Duodenal mucosa (tissue), 2 donors: ENCODE data around the gene DOCK1.

Source experiments
- H3K27ac ChIP-seq: one replicate; pipeline ENCODE4 v1.7.0; 2013; ENCODE audit warnings: low read depth, low read length
- H3K27me3 ChIP-seq, 2 donors: one replicate each; pipeline ENCODE4 v1.7.0; 2013; ENCODE audit warnings: low read length in 2 of 2, control low read depth in 1 of 2; ENCODE audit not compliant: insufficient read depth in 2 of 2, control insufficient read depth in 1 of 2
- H3K36me3 ChIP-seq, 2 donors: one replicate each; pipeline ENCODE4 v1.7.0; 2013; ENCODE audit warnings: low read length in 2 of 2, control low read depth in 1 of 2; ENCODE audit not compliant: insufficient read depth in 2 of 2, control insufficient read depth in 1 of 2
- H3K4me1 ChIP-seq, 2 donors: one replicate each; pipeline ENCODE4 v1.7.0; 2013; ENCODE audit warnings: low read length in 2 of 2, control low read depth in 1 of 2; ENCODE audit not compliant: insufficient read depth in 2 of 2, control insufficient read depth in 1 of 2
- H3K4me3 ChIP-seq, 2 donors: one replicate each; pipeline ENCODE4 v1.7.0; 2013; ENCODE audit warnings: low read length in 2 of 2, low read depth in 1 of 2
- H3K9ac ChIP-seq, 2 donors: one replicate each; pipeline ENCODE4 v1.7.0; 2013; ENCODE audit warnings: low read length in 2 of 2, low read depth in 1 of 2
- H3K9me3 ChIP-seq, 2 donors: one replicate each; pipeline ENCODE4 v1.7.0; 2013; ENCODE audit warnings: low read length in 2 of 2, control low read depth in 1 of 2; ENCODE audit not compliant: control insufficient read depth in 1 of 2

The DOCK1 gene

DNA sequence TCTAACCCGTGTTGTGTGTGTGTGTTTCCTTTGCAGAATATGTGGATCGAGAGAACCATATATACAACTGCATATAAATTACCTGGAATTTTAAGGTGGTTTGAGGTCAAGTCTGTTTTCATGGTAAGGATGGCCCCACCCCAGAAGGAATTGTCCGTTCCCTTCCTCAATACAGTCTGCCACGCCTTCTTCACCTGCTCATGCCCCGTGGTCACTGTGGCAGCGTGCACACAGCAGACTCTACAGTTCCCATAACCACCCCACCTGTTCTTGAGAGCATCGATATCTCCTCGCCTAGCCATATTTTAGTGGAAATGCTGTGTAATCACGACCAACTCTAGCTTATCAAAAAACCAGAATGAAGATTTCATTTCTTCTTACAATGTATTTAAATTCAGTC lies 509.9 kb downstream of the DOCK1 start:
- Histone ChIP-seq H3K36me3 (peaks cover 0 to 26% of the 10 kb centered on the region in 2 donors), H3K4me1 (no peaks in the 10 kb centered on the region), H3K9ac (no peak overlapping the region), H3K4me3 (no peak overlapping the region), H3K9me3 (no peaks in the 10 kb centered on the region), H3K27me3 (no peaks in the 10 kb centered on the region), H3K27ac (no peak overlapping the region)

DNA sequence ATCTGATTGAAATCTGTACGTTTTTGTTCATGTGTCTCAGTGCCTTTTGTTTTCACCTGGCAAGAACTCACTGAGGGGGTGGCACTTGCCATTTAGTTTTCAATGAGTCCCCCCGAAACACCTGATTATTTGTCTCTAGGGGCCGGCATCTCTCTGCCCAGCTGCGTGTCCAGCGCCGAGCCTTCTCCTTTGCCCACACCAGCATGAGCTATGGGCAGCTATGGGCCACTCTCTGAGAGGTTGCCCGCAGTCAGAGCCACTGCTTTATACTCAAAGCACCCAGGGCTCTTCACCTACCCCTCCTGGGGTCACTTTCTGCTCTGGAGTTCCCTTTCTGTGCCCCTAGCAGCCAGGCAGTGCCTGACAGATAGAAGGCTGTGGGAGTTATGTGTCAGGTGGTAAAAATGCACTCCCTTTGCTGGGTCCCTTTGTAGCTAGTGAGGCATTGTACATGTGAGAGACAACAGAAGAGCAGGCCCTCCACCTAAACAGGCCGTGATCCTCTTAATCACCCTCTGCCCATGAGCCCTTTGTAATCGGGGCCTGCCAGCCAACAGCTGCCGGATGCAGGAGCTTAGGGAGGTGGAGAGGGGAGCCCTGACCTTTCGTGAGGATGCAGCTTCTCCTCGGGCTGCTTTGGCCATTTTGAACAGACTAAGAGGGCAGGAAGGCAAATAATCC lies 510.8 kb downstream of the DOCK1 start:
- no peaks in the 10 kb centered on the region for H3K9me3 ChIP-seq
- no peaks in the 10 kb centered on the region for H3K4me1 ChIP-seq
- no peak overlapping the region for H3K4me3 ChIP-seq
- H3K27me3 ChIP-seq = no peaks in the 10 kb centered on the region
- no peak overlapping the region for H3K9ac ChIP-seq
- peaks cover 0 to 23% of the 10 kb centered on the region in 2 donors for H3K36me3 ChIP-seq
- H3K27ac ChIP-seq = no peak overlapping the region

DNA sequence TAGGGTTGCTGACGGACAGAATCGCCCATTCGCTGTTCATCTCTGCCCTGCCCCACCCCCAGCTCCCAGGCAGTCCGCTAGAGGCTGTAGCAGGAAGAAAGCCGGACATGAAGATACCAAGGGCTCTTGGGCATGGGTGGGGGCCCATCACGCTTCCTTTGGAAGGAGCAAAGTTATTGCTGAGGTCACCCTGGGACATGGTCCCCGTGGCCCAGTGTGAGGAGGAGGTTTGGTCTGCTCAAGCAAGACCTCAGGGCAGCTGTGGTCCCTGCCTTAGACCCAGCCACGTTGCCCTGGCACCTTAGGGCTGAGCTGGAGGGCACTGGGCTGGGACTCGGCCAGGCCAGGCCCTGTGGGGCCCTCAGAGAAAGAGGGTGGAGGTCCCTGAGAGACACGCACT lies 511.8 kb downstream of the DOCK1 start:
- Histone ChIP-seq H3K36me3 (peaks cover 0 to 27% of the 10 kb centered on the region in 2 donors), H3K27me3 (no peaks in the 10 kb centered on the region), H3K9ac (no peak overlapping the region), H3K4me1 (no peaks in the 10 kb centered on the region), H3K9me3 (no peaks in the 10 kb centered on the region), H3K27ac (no peak overlapping the region), H3K4me3 (no peak overlapping the region)

DNA sequence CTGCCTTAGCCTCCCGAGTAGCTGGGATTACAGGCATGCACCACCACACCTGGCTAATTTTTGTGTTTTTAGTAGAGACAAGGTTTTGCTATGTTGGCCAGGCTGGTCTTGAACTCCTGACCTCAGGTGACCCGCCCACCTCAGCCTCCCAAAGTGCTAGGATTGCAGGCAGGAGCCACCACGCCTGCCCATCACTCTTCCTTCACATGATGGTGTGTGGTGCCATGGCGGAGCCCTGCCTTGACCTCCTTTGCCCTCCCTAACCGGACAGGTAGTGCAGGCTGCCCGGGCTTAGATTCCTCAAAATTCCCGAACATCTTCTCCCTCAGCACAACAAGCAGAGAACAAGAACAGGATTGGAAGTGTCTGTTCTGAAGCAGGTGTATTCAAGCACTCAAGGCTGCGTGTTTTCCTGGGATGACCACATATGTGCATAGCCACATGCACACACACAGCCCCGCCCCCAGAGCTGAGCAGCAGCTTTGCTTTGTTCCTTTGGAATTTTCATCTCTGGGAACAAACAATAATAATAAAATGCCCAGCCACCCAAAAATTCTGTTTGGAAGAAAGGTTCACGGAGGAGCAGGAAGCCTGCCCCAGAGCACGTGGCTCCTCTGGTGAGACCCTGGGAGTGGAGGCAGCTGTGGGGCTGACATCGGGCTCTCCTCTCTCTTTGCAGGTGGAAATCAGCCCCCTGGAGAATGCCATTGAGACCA lies 512.6 kb downstream of the DOCK1 start:
- Histone ChIP-seq H3K27me3 (no peaks in the 10 kb centered on the region), H3K36me3 (peaks cover 0 to 27% of the 10 kb centered on the region in 2 donors), H3K9ac (no peak overlapping the region), H3K27ac (no peak overlapping the region), H3K4me1 (no peaks in the 10 kb centered on the region), H3K9me3 (no peaks in the 10 kb centered on the region), H3K4me3 (no peak overlapping the region)

DNA sequence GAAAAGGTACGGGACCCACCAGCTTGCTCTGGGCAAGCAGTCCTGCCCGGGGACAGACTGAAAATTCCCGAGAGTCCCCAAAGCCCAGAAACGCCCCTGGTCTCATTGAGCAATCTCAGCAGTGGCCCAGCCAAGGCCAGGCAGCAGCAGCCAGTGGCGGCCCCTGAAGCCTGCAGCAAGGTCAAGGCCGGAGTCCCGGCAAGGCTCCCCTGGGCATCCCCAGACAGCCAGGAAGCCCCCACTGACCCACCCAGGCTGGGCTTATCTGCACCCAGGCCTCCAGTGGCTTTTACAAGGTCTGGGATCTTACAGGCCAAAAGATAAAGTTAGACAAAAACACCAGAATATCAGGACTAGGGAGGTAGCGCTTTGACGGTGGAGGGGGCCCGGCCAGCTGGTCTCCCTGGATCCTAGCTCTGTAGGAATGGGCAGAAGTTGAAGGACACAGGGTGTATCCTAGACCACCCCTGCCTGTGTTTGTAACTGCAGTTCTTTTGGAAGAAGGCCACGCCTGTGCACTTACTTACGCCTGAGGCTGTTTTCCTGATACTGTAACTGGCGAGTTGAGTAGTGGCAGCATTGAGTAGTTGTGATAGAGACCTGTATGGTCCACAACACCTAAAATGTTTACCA lies 513.4 kb downstream of the DOCK1 start:
- H3K36me3 ChIP-seq = peaks cover 0 to 32% of the 10 kb centered on the region in 2 donors
- H3K27me3 ChIP-seq = no peaks in the 10 kb centered on the region
- H3K27ac ChIP-seq = no peak overlapping the region
- no peak overlapping the region for H3K9ac ChIP-seq
- no peaks in the 10 kb centered on the region for H3K9me3 ChIP-seq
- H3K4me3 ChIP-seq = no peak overlapping the region
- no peaks in the 10 kb centered on the region for H3K4me1 ChIP-seq

DNA sequence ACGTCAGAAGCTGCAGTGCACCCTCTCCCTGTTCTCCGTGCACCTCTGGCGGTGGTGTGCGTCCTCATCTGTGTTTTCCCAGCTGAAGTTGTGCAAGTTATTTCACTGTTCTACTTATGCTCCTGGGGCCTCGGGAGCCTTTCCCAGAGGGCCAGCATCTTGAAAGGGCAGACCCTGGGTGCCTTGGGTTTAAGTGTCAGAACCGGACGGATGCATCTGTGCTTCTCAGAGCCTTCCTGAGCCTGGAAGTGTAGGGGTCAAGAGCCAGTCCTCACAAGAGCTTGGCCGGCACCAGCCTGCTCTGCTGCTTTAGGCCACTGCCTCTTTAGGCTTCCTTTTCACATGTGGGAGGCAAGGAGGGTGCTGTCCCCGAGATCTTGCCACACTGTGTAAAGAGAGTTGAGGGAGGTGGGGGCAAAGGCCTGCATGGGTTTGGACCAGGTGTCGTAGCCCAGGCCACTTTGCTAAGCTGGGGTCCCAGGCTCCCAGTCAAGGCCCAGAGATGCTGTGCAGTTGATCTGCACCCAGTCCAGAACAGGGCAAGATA lies 515.0 kb downstream of the DOCK1 start:
- no peaks in the 10 kb centered on the region for H3K4me1 ChIP-seq
- H3K9ac ChIP-seq = no peak overlapping the region
- no peaks in the 10 kb centered on the region for H3K9me3 ChIP-seq
- H3K4me3 ChIP-seq = no peak overlapping the region
- no peaks in the 10 kb centered on the region for H3K27me3 ChIP-seq
- H3K36me3 ChIP-seq = peaks cover 0 to 26% of the 10 kb centered on the region in 2 donors
- H3K27ac ChIP-seq = no peak overlapping the region

DNA sequence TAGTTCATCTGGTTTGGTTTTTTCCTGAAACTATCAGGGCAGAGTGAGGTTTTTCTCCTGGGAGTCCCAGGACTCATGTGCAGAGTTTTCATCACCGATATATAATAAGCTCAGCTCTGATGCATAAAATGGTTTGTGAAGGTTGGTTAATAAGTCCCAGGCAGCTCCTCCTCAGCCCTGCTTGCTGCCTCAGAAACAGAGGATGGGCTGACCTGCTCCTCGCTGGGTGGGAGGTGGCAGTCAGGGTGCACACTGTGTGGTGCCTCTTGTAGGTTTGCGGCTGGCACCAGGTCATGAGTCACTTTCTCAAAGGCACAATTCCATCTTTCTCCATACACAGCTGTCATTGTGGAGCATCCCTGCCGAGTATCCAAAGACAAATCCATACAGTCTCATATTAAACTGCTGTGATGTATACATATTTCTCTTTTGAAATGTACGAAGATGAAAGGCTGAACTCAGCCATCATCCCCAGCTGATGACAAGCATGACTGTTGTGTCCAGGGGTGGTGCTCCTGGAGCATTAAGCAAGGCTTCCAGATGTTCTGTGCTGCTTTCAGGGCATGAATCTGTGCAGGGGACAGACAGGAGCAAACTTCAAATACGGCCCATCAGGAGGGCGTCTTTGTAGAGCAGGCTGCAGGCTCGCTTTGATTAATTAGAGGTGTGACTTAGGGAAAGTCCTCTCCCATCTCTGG lies 518.1 kb downstream of the DOCK1 start:
- H3K4me3 ChIP-seq = no peak overlapping the region
- no peak overlapping the region for H3K27ac ChIP-seq
- H3K4me1 ChIP-seq = no peaks in the 10 kb centered on the region
- no peaks in the 10 kb centered on the region for H3K27me3 ChIP-seq
- H3K36me3 ChIP-seq = peaks cover 11 to 44% of the 10 kb centered on the region in 2 donors
- no peak overlapping the region for H3K9ac ChIP-seq
- no peaks in the 10 kb centered on the region for H3K9me3 ChIP-seq

DNA sequence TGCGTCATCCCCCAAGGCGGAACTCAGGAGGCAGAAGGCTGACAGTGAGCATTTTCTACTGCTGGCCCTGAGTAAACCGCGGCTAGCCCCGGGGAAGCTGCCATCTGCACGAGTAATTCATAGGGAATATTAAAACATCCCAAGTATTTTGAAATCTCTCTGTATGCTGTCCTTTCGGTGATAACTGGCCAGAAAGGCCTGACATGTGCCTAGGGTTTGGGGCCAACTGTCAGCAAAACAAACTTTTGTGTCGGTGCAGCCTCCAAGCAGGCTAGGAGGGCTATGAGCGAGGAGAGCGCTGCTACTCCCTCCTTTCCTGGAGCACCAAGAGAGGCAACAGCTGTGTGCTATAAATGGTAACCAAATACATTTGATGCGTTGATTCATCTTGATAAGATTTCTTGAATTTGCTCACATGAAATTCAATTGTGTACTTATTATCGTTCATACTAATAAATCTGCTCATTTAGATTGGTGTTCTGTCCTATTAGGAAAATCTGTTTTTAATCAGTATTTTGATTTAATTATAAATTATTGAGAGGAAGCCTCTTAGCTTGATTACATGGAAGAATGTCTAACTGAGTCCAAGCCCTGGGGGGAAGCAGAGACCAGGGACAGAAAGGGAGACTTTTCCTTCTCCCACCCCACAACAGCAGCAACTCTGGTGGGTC lies 519.5 kb downstream of the DOCK1 start:
- H3K4me1 ChIP-seq = no peaks in the 10 kb centered on the region
- no peak overlapping the region for H3K9ac ChIP-seq
- no peak overlapping the region for H3K27ac ChIP-seq
- peaks cover 11 to 45% of the 10 kb centered on the region in 2 donors for H3K36me3 ChIP-seq
- no peaks in the 10 kb centered on the region for H3K27me3 ChIP-seq
- H3K4me3 ChIP-seq = no peak overlapping the region
- H3K9me3 ChIP-seq = no peaks in the 10 kb centered on the region

DNA sequence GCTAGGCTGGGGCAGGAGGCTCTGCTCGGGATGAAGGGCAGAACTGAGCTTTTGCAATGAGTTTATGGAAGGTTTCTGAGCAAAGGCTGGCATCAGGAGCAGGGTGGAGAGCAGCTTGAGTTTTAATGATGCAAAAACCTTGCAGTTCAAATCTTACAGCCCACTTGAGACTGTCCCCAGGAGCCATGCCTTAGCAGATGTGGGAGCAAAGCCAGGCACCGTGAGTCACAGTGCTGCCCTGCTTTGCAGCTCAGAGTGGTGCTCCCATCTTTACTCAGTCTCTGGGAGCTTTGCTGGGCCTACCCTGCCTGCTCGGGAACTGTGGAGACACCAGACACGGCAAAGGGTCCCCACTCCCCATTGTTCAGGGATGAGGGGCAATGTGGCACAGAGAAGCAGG lies 521.5 kb downstream of the DOCK1 start:
- no peak overlapping the region for H3K27ac ChIP-seq
- no peak overlapping the region for H3K4me3 ChIP-seq
- no peaks in the 10 kb centered on the region for H3K9me3 ChIP-seq
- H3K9ac ChIP-seq = no peak overlapping the region
- no peaks in the 10 kb centered on the region for H3K4me1 ChIP-seq
- H3K27me3 ChIP-seq = no peaks in the 10 kb centered on the region
- peaks cover 11 to 38% of the 10 kb centered on the region in 2 donors for H3K36me3 ChIP-seq
